ENCODE data around the gene MMD.
"Not testable (repeated sequence)": the region's sequence is repeated elsewhere in the genome, so short reads cannot be mapped to it uniquely, and the experiment has no call there.

The MMD gene

GRCh38 chr17:55394357-55395021 is 27.1 kb downstream of the MMD start:
- DNase-seq (ENCODE audit: low read depth): no peak

- no peak for DNase-seq (ENCODE audit: low read depth)
These were observed 29.7 kb downstream of the MMD start for GRCh38 chr17:55391764-55392467.

GRCh38 chr17:55391244-55391757 is 30.3 kb downstream of the MMD start:
- DNase-seq (ENCODE audit: low read depth): no peak

- no peak for DNase-seq (ENCODE audit: low read depth)
These were observed 31.2 kb downstream of the MMD start for GRCh38 chr17:55390364-55390977.

- DNase-seq (ENCODE audit: low read depth): not testable (repeated sequence)
These were observed 31.9 kb downstream of the MMD start for GRCh38 chr17:55389715-55390114.

GRCh38 chr17:55388842-55389241 is 32.8 kb downstream of the MMD start:
- DNase-seq (ENCODE audit: low read depth): no peak

GRCh38 chr17:55386796-55387332 is 34.8 kb downstream of the MMD start:
- no peak for DNase-seq (ENCODE audit: low read depth)

- no peak for DNase-seq (ENCODE audit: low read depth)
These were observed 36.9 kb downstream of the MMD start for GRCh38 chr17:55384643-55385232.

- DNase-seq (ENCODE audit: low read depth): no peak
These were observed 37.6 kb downstream of the MMD start for GRCh38 chr17:55383771-55384642.

GRCh38 chr17:55381017-55381770 is 40.4 kb downstream of the MMD start:
- DNase-seq (ENCODE audit: low read depth): no peak

- peak; percentile 24 for DNase-seq (ENCODE audit: low read depth)
These were observed 43.9 kb downstream of the MMD start for GRCh38 chr17:55377671-55378275.

GRCh38 chr17:55368706-55369105 is 52.9 kb downstream of the MMD start:
- DNase-seq (ENCODE audit: low read depth): peak; percentile 43

- DNase-seq (ENCODE audit: low read depth): no peak
These were observed 55.6 kb downstream of the MMD start for GRCh38 chr17:55366020-55366481.

- DNase-seq (ENCODE audit: low read depth): no peak
These were observed 58.6 kb downstream of the MMD start for GRCh38 chr17:55363033-55363432.

- no peak for DNase-seq (ENCODE audit: low read depth)
These were observed 60.7 kb downstream of the MMD start for GRCh38 chr17:55360971-55361370.

GRCh38 chr17:55356434-55357328 is 65.0 kb downstream of the MMD start:
- peak; percentile 42 for DNase-seq (ENCODE audit: low read depth)

- DNase-seq (ENCODE audit: low read depth): no peak
These were observed 66.7 kb downstream of the MMD start for GRCh38 chr17:55354941-55355340.

- no peak for DNase-seq (ENCODE audit: low read depth)
These were observed 67.6 kb downstream of the MMD start for GRCh38 chr17:55354010-55354409.

- DNase-seq (ENCODE audit: low read depth): no peak
These were observed 70.4 kb downstream of the MMD start for GRCh38 chr17:55351226-55351625.
